ENCODE measurements around the gene TMEM238L.

Gene TMEM238L

DNA sequence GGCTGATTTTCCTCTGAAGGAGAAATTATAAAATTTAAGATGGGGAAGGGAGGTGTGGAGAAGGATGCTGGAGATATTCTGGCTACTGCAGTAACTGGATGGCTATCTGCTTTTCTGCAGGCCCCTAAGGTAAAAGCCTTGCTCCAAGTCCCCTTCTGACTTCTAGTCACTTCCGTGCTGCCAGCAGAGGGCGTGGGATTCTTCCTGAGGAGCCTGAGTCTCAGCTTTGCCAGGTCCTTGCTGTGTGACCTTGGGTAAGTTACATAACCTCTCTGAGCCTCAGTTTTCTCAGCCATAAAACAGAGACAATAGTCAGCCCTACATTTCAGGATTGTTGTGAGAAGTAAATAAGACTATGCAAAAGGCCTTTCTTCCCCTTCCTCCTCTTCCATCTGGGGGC, 49.8 kb downstream of the TMEM238L start:
- Histone ChIP-seq H3K36me3 (ENCODE audit: insufficient read depth) (no peaks in the 10 kb centered on the region), H3K4me2 (no peak overlapping the region)
- TF ChIP-seq, protein P1, sequence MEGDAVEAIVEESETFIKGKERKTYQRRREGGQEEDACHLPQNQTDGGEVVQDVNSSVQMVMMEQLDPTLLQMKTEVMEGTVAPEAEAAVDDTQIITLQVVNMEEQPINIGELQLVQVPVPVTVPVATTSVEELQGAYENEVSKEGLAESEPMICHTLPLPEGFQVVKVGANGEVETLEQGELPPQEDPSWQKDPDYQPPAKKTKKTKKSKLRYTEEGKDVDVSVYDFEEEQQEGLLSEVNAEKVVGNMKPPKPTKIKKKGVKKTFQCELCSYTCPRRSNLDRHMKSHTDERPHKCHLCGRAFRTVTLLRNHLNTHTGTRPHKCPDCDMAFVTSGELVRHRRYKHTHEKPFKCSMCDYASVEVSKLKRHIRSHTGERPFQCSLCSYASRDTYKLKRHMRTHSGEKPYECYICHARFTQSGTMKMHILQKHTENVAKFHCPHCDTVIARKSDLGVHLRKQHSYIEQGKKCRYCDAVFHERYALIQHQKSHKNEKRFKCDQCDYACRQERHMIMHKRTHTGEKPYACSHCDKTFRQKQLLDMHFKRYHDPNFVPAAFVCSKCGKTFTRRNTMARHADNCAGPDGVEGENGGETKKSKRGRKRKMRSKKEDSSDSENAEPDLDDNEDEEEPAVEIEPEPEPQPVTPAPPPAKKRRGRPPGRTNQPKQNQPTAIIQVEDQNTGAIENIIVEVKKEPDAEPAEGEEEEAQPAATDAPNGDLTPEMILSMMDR (conservative IDR thresholded peaks at IDR 0.05; ENCODE audit: low read depth, low read length) = no peak

DNA sequence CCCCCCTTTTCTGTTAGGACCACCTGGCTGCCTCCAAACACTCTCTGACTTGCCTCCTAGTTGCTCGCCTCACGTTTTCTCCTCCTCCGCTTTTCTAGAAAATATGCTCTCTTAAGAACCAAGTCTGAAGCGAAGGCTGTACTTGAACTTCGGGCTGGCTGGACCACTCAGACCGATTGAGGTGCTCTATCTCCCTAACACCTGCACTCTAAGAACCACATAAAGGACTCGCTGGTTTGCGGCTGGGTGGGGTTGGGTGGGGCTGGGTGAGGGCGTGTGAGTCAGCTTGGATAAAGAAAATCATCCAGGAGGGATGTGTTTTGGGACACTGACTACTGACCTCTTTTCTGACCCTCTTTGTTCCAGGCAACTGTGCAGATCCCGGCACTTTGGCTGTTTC, 51.2 kb downstream of the TMEM238L start:
- no peak overlapping the region for H3K4me3 ChIP-seq (IDR thresholded peaks at IDR 0.05; ENCODE audit: insufficient read depth, low read depth, low read length)
- no peak overlapping the region for H3K27ac ChIP-seq
- no peaks in the 10 kb centered on the region for H4K20me1 ChIP-seq (ENCODE audit: insufficient read depth)
- H2AFZ ChIP-seq (ENCODE audit: low read depth) = no peak overlapping the region
- no peaks in the 10 kb centered on the region for H3K36me3 ChIP-seq (ENCODE audit: insufficient read depth)
- H3K27me3 ChIP-seq (ENCODE audit: insufficient read depth, low read depth) = no peaks in the 10 kb centered on the region
- H3K79me2 ChIP-seq (ENCODE audit: insufficient read depth, low read depth) = no peaks in the 10 kb centered on the region
- H3K4me2 ChIP-seq = no peak overlapping the region
- no peak overlapping the region for H3K9ac ChIP-seq
- no peaks in the 10 kb centered on the region for H3K4me1 ChIP-seq (ENCODE audit: low read depth, poor library complexity, severe bottlenecking)
- TF ChIP-seq, protein P1 (conservative IDR thresholded peaks at IDR 0.05; ENCODE audit: low read depth, low read length) = no peak

More for the DNA sequence above, 49.8 kb downstream of the TMEM238L start:
- H3K79me2 ChIP-seq (ENCODE audit: insufficient read depth, low read depth) = no peaks in the 10 kb centered on the region
- H4K20me1 ChIP-seq (ENCODE audit: insufficient read depth) = no peaks in the 10 kb centered on the region
- no peaks in the 10 kb centered on the region for H3K27me3 ChIP-seq (ENCODE audit: insufficient read depth, low read depth)
- no peak overlapping the region for H3K27ac ChIP-seq
- H2AFZ ChIP-seq (ENCODE audit: low read depth) = no peak overlapping the region
- H3K4me1 ChIP-seq (ENCODE audit: low read depth, poor library complexity, severe bottlenecking) = no peaks in the 10 kb centered on the region
- H3K4me3 ChIP-seq (IDR thresholded peaks at IDR 0.05; ENCODE audit: insufficient read depth, low read depth, low read length) = no peak overlapping the region
- no peak overlapping the region for H3K9ac ChIP-seq

DNA sequence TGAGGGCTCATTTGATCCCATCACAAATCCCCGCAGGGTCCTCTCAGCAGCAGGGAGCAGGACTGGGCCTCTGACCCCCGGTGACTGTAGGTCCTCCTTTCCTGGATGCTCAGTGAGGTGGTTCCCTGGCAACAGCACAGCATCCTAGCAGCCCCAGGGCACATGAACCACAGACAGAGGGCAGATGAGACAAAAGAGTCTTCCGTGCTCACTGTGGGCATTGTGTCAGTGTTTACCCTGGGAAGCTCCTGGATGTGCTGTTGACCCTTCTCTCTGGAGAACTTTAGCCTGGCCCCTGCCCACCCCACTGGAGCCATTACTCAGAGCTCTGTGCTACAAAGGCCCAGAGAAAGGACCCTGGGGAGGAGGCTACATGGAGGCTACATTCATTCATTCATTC, 52.3 kb downstream of the TMEM238L start:
- Histone ChIP-seq H3K27me3 (ENCODE audit: insufficient read depth, low read depth) (no peaks in the 10 kb centered on the region), H3K9ac (no peak overlapping the region), H3K36me3 (ENCODE audit: insufficient read depth) (no peaks in the 10 kb centered on the region), H3K4me3 (IDR thresholded peaks at IDR 0.05; ENCODE audit: insufficient read depth, low read depth, low read length) (no peak overlapping the region), H3K79me2 (ENCODE audit: insufficient read depth, low read depth) (no peaks in the 10 kb centered on the region), H2AFZ (ENCODE audit: low read depth) (no peak overlapping the region), H3K4me2 (no peak overlapping the region), H4K20me1 (ENCODE audit: insufficient read depth) (no peaks in the 10 kb centered on the region), H3K27ac (no peak overlapping the region), H3K4me1 (ENCODE audit: low read depth, poor library complexity, severe bottlenecking) (no peaks in the 10 kb centered on the region)
- TF ChIP-seq, protein P1 (conservative IDR thresholded peaks at IDR 0.05; ENCODE audit: low read depth, low read length) = no peak

DNA sequence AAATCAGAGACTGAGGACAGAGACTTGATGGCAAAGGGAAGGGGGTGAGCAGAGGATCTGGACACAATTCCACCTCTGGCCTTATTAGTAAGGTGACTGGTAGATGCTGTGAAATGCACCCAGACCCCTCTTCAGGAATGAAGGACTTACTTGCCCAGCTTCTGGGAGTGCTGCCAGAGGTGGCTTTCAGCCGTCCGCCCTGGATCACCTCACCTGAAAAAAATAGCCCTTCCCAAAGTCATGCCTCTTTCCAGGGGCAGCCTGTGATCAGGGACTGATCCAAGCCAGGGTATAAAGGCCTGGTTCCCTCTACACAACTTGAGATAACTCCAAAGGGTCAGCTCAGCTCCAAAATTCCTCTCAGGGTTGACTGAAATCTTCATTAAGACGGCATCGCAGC, 53.7 kb downstream of the TMEM238L start:
- no peaks in the 10 kb centered on the region for H3K79me2 ChIP-seq (ENCODE audit: insufficient read depth, low read depth)
- H2AFZ ChIP-seq (ENCODE audit: low read depth) = no peak overlapping the region
- no peaks in the 10 kb centered on the region for H3K36me3 ChIP-seq (ENCODE audit: insufficient read depth)
- no peak overlapping the region for H3K4me2 ChIP-seq
- no peak overlapping the region for H3K4me3 ChIP-seq (IDR thresholded peaks at IDR 0.05; ENCODE audit: insufficient read depth, low read depth, low read length)
- TF ChIP-seq, protein P1 (conservative IDR thresholded peaks at IDR 0.05; ENCODE audit: low read depth, low read length) = no peak
- H3K9ac ChIP-seq = no peak overlapping the region
- no peaks in the 10 kb centered on the region for H4K20me1 ChIP-seq (ENCODE audit: insufficient read depth)
- H3K27me3 ChIP-seq (ENCODE audit: insufficient read depth, low read depth) = no peaks in the 10 kb centered on the region
- no peaks in the 10 kb centered on the region for H3K4me1 ChIP-seq (ENCODE audit: low read depth, poor library complexity, severe bottlenecking)
- no peak overlapping the region for H3K27ac ChIP-seq
